ENCODE results near the gene ZNF322.

The ZNF322 gene

GRCh38 chr6:26651133-26651781 is 8.3 kb downstream of the ZNF322 start:
- no peak for TF ChIP-seq JUND (IDR thresholded peaks at IDR 0.05; ENCODE audit: low read depth)
- in situ Hi-C loops (cut with HindIII; ENCODE audit: low pct_unique_long_range_greater_than_20kb, low sequenced_read_pairs): no loop called here
- DNase-seq (ENCODE audit: low read depth in 1 of 2, low spot score in 1 of 2): no peak

DNA sequence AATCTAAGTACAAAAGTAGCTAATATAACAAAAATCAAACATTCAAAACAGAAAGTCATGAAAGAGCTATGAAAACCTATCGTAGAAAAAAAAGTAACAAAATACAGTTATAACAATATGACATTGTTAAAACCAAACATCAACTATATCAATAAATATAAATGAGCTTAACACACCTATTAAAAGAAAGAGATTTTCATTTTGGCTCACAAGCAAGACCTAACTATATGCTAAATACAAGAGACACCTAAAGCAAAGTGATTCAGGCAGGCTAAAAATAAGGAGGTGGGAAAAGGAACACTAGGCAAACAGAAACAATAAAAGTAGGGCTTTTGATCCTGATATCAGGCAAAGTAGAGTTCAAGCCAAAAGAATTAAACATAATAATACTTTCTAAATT is 13.5 kb downstream of the ZNF322 start:
- in situ Hi-C loops (cut with HindIII; ENCODE audit: low pct_unique_long_range_greater_than_20kb, low sequenced_read_pairs): no loop called here
- no peak for TF ChIP-seq JUND (IDR thresholded peaks at IDR 0.05; ENCODE audit: low read depth)
- DNase-seq (ENCODE audit: low read depth in 1 of 2, low spot score in 1 of 2): no peak

- TF ChIP-seq JUND (IDR thresholded peaks at IDR 0.05; ENCODE audit: low read depth): no peak
- in situ Hi-C loops (cut with HindIII; ENCODE audit: low pct_unique_long_range_greater_than_20kb, low sequenced_read_pairs): no loop called here
- no peak for DNase-seq (ENCODE audit: low read depth in 1 of 2, low spot score in 1 of 2)
Observed at GRCh38 chr6:26640806-26641205, 18.7 kb downstream of the ZNF322 start.

DNA sequence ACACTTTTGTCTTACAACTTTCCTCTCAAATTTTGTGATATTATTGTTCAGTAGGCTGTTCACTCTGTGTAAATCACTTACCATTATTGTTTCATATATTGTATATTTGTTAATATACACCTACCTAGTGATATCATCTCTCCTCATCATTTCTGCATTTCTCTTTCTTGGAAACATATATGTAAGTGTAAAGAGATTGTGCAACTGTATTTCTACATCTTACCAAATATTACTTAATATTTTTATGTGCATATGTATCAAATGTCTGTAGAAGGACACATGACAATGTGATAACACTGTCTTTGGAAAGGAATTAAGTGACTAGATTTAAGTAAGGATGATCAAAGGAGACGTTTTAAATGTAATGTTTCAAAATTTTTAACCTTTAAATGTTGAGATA is 30.2 kb downstream of the ZNF322 start:
- no peak for DNase-seq (ENCODE audit: low read depth in 1 of 2, low spot score in 1 of 2)
- TF ChIP-seq JUND (IDR thresholded peaks at IDR 0.05; ENCODE audit: low read depth): no peak
- in situ Hi-C loops (cut with HindIII; ENCODE audit: low pct_unique_long_range_greater_than_20kb, low sequenced_read_pairs): no loop called here

GRCh38 chr6:26627843-26628242 is 31.7 kb downstream of the ZNF322 start:
- in situ Hi-C loops (cut with HindIII; ENCODE audit: low pct_unique_long_range_greater_than_20kb, low sequenced_read_pairs): no loop called here
- no peak for TF ChIP-seq JUND (IDR thresholded peaks at IDR 0.05; ENCODE audit: low read depth)
- DNase-seq (ENCODE audit: low read depth in 1 of 2, low spot score in 1 of 2): no peak

DNA sequence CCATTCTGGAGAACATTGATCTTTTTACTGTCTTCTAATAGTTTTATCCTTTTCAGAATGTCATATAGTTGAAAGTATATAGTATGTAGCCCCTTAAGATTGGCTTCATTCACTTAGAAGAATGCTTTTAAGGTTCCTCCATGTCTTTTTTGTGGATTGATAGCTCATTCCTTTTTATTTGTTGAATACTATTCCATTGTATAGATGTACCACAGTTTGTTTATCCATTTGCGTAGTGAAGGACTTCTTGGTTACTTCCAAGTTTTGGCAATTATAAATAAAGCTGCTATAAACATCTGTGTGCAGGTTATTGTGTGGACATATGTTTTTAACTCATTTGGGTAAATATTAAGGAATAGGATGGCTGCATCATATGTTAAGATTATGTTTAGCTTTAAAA is 35.0 kb downstream of the ZNF322 start:
- in situ Hi-C loops (cut with HindIII; ENCODE audit: low pct_unique_long_range_greater_than_20kb, low sequenced_read_pairs): no loop called here
- DNase-seq (ENCODE audit: low read depth in 1 of 2, low spot score in 1 of 2): no peak
- TF ChIP-seq JUND (IDR thresholded peaks at IDR 0.05; ENCODE audit: low read depth): no peak

DNA sequence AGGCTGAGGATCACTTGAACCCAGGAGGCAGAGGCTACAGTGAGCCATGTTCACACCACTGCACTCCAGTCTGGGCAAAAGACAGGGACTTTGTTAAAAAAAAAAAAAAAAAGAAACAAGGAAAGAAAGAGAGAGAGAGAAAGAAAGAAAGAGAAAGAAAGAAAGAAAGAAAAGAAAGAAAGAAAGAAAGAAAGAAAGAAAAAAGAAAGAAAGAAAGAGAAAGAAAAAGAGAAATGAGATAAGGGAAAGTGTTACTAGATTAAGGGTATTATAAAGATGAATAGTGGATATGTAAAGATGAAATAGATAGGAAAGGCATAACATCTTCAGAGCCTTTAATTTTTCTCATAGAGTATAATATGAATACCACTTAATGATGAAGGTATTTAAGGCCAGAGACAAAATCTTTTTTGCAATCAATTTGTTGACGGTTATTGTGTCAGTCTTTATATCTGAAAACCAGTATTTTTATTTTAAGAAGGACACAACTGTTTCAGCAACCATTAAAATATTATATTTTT is 36.1 kb downstream of the ZNF322 start:
- in situ Hi-C loops (cut with HindIII; ENCODE audit: low pct_unique_long_range_greater_than_20kb, low sequenced_read_pairs): no loop called here
- no peak for DNase-seq (ENCODE audit: low read depth in 1 of 2, low spot score in 1 of 2)
- no peak for TF ChIP-seq JUND (IDR thresholded peaks at IDR 0.05; ENCODE audit: low read depth)

DNA sequence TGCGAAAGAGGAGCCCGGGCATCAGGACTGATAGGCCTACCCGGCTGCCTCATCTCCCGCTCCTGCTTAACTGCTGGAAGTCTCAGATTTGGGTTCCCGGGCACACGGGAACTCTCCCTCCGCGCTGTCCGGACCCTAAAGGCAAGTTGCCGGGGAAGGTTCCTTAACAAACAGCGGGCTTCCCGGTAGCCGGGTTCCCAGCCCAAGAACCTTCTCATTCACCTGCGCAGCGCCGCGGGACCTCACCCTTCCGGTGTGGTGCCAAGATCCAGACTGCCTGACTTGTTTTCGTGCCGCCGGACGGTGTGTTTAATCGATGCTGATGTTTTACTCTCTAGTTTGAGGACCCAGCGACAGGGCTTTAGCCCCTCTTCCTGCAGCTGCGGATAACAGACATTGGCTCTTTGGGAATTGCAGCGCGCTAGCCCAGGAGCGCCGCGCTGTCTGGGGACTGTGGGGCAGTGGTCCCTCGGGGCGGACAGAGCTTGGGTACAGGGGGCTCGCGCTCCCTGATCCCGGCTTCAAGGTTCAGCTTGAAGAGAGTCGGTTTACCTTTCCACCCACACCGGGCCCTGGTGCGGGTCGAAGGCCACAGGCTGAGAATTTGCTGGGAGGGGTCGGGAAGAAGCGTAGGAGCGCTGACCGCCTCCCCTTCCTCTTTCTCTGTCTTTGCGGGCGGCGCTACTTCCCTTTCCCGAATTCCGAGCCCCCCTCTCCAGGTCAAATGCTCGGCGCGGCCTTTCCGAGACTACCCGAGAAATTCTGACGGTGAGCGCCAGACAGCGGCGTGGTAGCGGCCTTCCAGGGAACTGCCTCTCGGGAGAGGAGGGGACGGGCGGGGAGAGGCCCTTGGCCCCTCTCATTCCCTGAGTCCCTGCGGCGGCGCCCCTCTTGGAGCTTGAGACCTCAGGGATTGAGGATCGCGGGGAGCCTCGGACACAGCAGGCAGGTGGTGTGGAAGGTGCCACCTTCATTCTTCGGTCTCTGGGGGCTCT is 45.6 kb downstream of the ZNF322 start:
- no peak for TF ChIP-seq JUND (IDR thresholded peaks at IDR 0.05; ENCODE audit: low read depth)
- in situ Hi-C loops (cut with HindIII; ENCODE audit: low pct_unique_long_range_greater_than_20kb, low sequenced_read_pairs): no loop called here
- no peak for DNase-seq (ENCODE audit: low read depth in 1 of 2, low spot score in 1 of 2)

DNA sequence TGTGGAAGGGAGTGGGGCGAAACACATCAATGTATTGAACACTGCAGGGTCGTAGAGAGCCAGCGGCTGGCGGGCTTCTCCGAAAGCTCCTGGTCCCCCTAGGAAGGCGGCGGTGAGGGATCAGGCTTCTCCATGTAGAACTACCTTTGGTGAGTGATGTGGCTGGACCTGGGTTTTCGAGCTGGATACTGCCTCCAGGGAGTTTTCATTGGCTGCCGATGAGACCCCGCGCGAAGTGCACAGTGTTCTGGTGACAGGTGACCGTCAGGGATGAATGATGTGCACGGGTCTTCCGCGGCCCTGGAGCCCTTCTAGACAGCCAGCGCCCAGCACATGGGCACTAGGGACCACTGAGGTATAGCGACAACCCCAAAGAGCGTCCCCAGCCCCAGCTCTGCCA is 46.3 kb downstream of the ZNF322 start:
- no peak for DNase-seq (ENCODE audit: low read depth in 1 of 2, low spot score in 1 of 2)
- TF ChIP-seq JUND (IDR thresholded peaks at IDR 0.05; ENCODE audit: low read depth): no peak
- in situ Hi-C loops (cut with HindIII; ENCODE audit: low pct_unique_long_range_greater_than_20kb, low sequenced_read_pairs): no loop called here

GRCh38 chr6:26611599-26611998 is 47.9 kb downstream of the ZNF322 start:
- no peak for TF ChIP-seq JUND (IDR thresholded peaks at IDR 0.05; ENCODE audit: low read depth)
- in situ Hi-C loops (cut with HindIII; ENCODE audit: low pct_unique_long_range_greater_than_20kb, low sequenced_read_pairs): no loop called here
- DNase-seq (ENCODE audit: low read depth in 1 of 2, low spot score in 1 of 2): no peak

GRCh38 chr6:26609463-26609862 is 50.1 kb downstream of the ZNF322 start:
- no peak for DNase-seq (ENCODE audit: low read depth in 1 of 2, low spot score in 1 of 2)
- TF ChIP-seq JUND (IDR thresholded peaks at IDR 0.05; ENCODE audit: low read depth): no peak

GRCh38 chr6:26607434-26608230 is 51.9 kb downstream of the ZNF322 start:
- DNase-seq (ENCODE audit: low read depth in 1 of 2, low spot score in 1 of 2): peak; percentile 48 to 78
- TF ChIP-seq JUND (IDR thresholded peaks at IDR 0.05; ENCODE audit: low read depth): no peak
- in situ Hi-C loops (cut with HindIII; ENCODE audit: low pct_unique_long_range_greater_than_20kb, low sequenced_read_pairs): no loop called here

More at GRCh38 chr6:26609463-26609862, 50.1 kb downstream of the ZNF322 start:
- in situ Hi-C loops (cut with HindIII; ENCODE audit: low pct_unique_long_range_greater_than_20kb, low sequenced_read_pairs): no loop called here
